Small intestine (tissue), 7 donors: ENCODE measurements around the gene FAM20C. TPM values are rescaled to one million over a fixed set of nuclear protein-coding genes. Genes with fewer than 3 reads are reported as not detected.
A peak's percentile ranks its signal among the peaks of the same experiment; 100 is the strongest.

Source experiments
- DNase-seq, 2 donors: peaks; one replicate each; pipeline versions ENCODE4 v3.0.0 to v3.0.0-alpha.2; 2013
- FAIRE-seq: peaks from 2 replicates; lab custom pipeline; 2012; peaks lifted over from hg19 to GRCh38; lab: Jason Lieb, UNC
- H3K27ac ChIP-seq, 3 donors: one replicate each; pipeline ENCODE4 v1.5.1; 2013; ENCODE audit warnings: low read length in 2 of 3, mild to moderate bottlenecking in 2 of 3, control low read depth in 1 of 3, inconsistent platforms in 1 of 3, low read depth in 1 of 3, moderate library complexity in 1 of 3
- H3K27me3 ChIP-seq, 3 donors: one replicate each; pipeline ENCODE4 v1.6.1; 2013; ENCODE audit warnings: low read length in 3 of 3, inconsistent platforms in 1 of 3; ENCODE audit not compliant: control insufficient read depth in 3 of 3, insufficient read depth in 3 of 3
- H3K36me3 ChIP-seq, 3 donors: one replicate each; pipeline ENCODE4 v1.6.1; 2013; ENCODE audit warnings: low read length in 3 of 3, inconsistent platforms in 1 of 3, low read depth in 1 of 3, mild to moderate bottlenecking in 1 of 3, moderate library complexity in 1 of 3; ENCODE audit not compliant: control insufficient read depth in 3 of 3, insufficient read depth in 2 of 3
- H3K4me1 ChIP-seq, 3 donors: one replicate each; pipeline ENCODE4 v1.6.1; 2013; ENCODE audit warnings: low read length in 2 of 3, inconsistent platforms in 1 of 3, low read depth in 1 of 3, mild to moderate bottlenecking in 1 of 3, moderate library complexity in 1 of 3; ENCODE audit not compliant: control insufficient read depth in 3 of 3, insufficient read depth in 2 of 3
- H3K4me3 ChIP-seq, 3 donors: one replicate each; pipeline ENCODE4 v1.5.1; 2013; ENCODE audit warnings: low read length in 3 of 3, control low read depth in 1 of 3, inconsistent platforms in 1 of 3, low read depth in 1 of 3, mild to moderate bottlenecking in 1 of 3, moderate library complexity in 1 of 3
- H3K9me3 ChIP-seq, 2 donors: one replicate each; pipeline ENCODE4 v1.6.1; 2013; ENCODE audit warnings: low read depth in 1 of 2, low read length in 1 of 2; ENCODE audit not compliant: control insufficient read depth in 2 of 2, insufficient read depth in 1 of 2
- WGBS, 3 donors: extraction: QIAGEN DNeasy Blood & Tissue Kit; methylation state at CpG; one replicate each; pipeline ENCODE4 v1.1.7; 2013; 5-methylcytosine and 5-hydroxymethylcytosine counted together
- polyA plus RNA-seq, 4 donors: library from polyadenylated mRNA; stranded (reverse) in 3 of 4; unstranded in 1 of 4; fragments of 200-250 nt in 3 of 4; fragments of 120-200 nt in 1 of 4; gene quantifications; one replicate each; pipeline versions ENCODE4 v1.2.1 to v1.2.3, GENCODE V29; 2013
- donor health status: healthy with polysubstance abuse.
- donor health status: control.
- donor health status: control.
- donor health status: Bipolar disorder and iron deficiency.
- donor health status: healthy.

The FAM20C gene
- polyA plus RNA-seq, 4 donors: 19.7 to 69.4 (median 32.1) TPM

DNA sequence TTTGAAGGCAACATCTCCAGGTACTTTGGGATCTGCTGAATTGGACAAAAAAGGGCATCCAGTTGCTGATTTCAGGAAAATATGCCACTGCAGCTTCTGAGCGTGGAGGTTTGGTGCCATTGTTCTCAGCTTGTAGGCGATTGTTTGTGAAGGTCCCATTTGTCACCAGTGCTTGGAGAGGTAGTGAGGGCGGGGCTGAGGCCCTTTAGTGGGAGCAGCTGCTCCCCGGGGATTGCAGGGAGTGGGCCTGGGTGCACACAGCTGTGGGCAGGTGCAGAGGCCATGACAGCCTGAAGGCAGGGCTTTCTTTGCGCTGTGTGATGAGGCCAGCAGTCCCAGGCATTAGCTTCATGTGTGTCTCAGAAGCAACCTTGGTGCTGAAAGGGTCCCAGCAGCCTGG is 3.9 kb downstream of the FAM20C start:
- H3K4me3 ChIP-seq: no peak overlapping the region
- peaks cover 0 to 38% (median 2%) of the 10 kb centered on the region in 3 donors for H3K4me1 ChIP-seq
- no peak for FAIRE-seq
- peak in 1 of 2 donors; percentile 28 for DNase-seq
- 47 to 73% (median 57%) methylated on average over 5 of the region's 5 CpGs for WGBS, 3 donors
- H3K27me3 ChIP-seq: no peaks in the 10 kb centered on the region
- no peaks in the 10 kb centered on the region for H3K9me3 ChIP-seq
- H3K36me3 ChIP-seq: peaks cover 6 to 76% (median 7%) of the 10 kb centered on the region in 3 donors
- H3K27ac ChIP-seq: no peak overlapping the region

GRCh38 chr7:196778-197321 is 4.5 kb downstream of the FAM20C start:
- 75 to 85% (median 77%) methylated on average over 10 to 13 of the region's 13 CpGs for WGBS, 3 donors
- no peaks in the 10 kb centered on the region for H3K27me3 ChIP-seq
- H3K27ac ChIP-seq: no peak overlapping the region
- peaks cover 6 to 81% (median 7%) of the 10 kb centered on the region in 3 donors for H3K36me3 ChIP-seq
- peaks cover 0 to 35% (median 2%) of the 10 kb centered on the region in 3 donors for H3K4me1 ChIP-seq
- H3K9me3 ChIP-seq: no peaks in the 10 kb centered on the region
- no peak overlapping the region for H3K4me3 ChIP-seq
- DNase-seq: no peak
- FAIRE-seq: no peak

GRCh38 chr7:197413-198335 is 5.3 kb downstream of the FAM20C start:
- DNase-seq (peak; percentile 19 to 35), FAIRE-seq (no peak)
- WGBS, 3 donors: 76 to 80% (median 79%) methylated on average over 21 to 22 of the region's 22 CpGs
- Histone ChIP-seq H3K27ac (no peak overlapping the region), H3K4me3 (no peak overlapping the region), H3K9me3 (no peaks in the 10 kb centered on the region), H3K36me3 (peaks cover 6 to 89% (median 7%) of the 10 kb centered on the region in 3 donors), H3K27me3 (no peaks in the 10 kb centered on the region), H3K4me1 (peaks cover 0 to 35% (median 2%) of the 10 kb centered on the region in 3 donors)

DNA sequence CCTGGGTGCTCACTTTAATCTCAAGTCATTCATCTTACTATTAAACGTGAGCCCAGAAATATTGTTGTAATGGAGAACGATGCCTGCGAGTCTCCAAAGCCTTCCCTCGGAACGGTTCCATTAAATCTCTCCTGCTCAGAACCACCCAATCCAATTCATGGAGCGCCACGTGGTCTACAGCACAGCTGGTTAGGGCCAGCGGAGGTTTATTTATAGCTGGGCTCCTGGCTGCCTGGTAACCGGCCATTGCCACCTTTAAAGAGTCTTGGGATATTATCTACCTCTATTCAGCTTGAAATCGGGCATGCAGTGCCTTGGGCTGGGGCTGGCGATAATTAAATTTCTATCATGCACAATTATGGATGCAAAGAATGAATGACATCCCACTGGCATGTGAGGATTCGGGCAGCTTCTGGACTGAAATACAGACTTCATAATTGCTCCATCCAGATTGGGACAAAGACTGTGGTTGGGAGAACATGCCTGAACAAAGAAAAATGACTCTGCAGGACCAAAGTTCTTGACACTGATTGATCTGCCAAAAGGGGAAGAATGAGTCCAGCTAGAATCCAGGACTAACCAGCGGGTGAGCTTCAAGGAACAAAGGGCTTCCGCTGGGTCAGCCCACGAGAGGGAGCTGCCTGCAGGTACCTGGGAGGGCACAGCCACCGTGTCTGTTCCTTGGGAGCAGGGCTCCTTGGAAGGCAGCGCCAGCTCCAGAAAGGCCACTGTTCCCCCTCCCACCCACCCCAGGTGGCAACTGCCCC is 7.3 kb downstream of the FAM20C start:
- Histone ChIP-seq H3K9me3 (no peaks in the 10 kb centered on the region), H3K27me3 (no peaks in the 10 kb centered on the region), H3K4me1 (peaks cover 0 to 33% (median 2%) of the 10 kb centered on the region in 3 donors), H3K36me3 (peaks cover 8 to 100% (median 16%) of the 10 kb centered on the region in 3 donors), H3K27ac (no peak overlapping the region), H3K4me3 (no peak overlapping the region)
- DNase-seq (no peak), FAIRE-seq (no peak)
- 84 to 86% (median 85%) methylated on average over 17 of the region's 17 CpGs for WGBS, 3 donors

DNA sequence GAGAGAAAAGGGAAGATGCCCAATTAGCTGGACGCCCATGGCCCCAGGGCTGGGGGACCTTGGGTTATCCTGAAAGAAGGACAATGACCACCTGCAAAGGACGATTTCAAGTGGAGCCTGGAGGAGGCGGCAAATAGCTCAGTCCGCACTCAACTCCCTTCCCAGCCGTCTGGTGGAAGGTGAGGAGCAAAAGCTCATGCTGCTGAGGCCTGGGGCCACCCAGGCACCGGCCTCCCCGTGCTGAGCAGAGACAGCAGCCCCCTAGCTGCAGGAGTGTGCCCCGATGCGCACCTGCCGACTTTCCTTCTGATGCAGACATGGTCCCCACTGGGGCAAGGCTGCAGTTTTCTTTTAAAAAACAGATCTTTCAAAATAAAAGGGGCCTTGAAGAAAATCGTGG is 7.9 kb downstream of the FAM20C start:
- Histone ChIP-seq H3K9me3 (peaks cover 0 to 5% of the 10 kb centered on the region in 2 donors), H3K27me3 (no peaks in the 10 kb centered on the region), H3K4me3 (no peak overlapping the region), H3K36me3 (peaks cover 8 to 100% (median 20%) of the 10 kb centered on the region in 3 donors), H3K27ac (no peak overlapping the region), H3K4me1 (peaks cover 0 to 27% (median 2%) of the 10 kb centered on the region in 3 donors)
- 90 to 96% (median 93%) methylated on average over 11 of the region's 11 CpGs for WGBS, 3 donors
- FAIRE-seq: no peak
- no peak for DNase-seq

- no peak for FAIRE-seq
- Histone ChIP-seq H3K9me3 (peaks cover 0 to 5% of the 10 kb centered on the region in 2 donors), H3K27ac (no peak overlapping the region), H3K4me1 (peaks cover 0 to 22% (median 2%) of the 10 kb centered on the region in 3 donors), H3K27me3 (no peaks in the 10 kb centered on the region), H3K36me3 (peaks cover 11 to 100% (median 17%) of the 10 kb centered on the region in 3 donors), H3K4me3 (no peak overlapping the region)
- WGBS, 3 donors: 81 to 88% (median 83%) methylated on average over 9 to 10 of the region's 10 CpGs
- DNase-seq: peak in 1 of 2 donors; percentile 8
Measured at GRCh38 chr7:200704-201103, 8.3 kb downstream of the FAM20C start.

DNA sequence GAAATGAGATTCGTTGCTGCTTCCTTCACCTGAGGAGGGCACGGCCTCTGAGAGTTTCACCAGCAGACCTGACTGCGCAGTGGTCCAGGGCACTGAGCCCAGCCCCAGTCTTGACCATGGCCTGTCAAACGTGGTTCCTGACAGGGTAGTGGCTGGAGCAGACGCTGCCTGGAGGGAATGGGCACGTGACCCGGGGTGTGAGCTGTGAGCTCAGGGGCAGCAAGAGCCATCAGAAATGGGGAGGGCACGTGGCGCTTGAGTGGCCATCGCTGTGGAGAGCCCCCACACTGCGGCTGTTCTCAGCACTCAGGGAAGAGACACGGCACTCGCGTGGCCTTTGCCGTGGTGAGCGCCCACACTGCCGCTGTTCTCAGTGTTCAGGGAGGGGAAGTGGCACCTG is 12.0 kb downstream of the FAM20C start:
- 95 to 97% (median 96%) methylated on average over 17 of the region's 17 CpGs for WGBS, 3 donors
- Histone ChIP-seq H3K4me3 (no peak overlapping the region), H3K27ac (no peak overlapping the region), H3K27me3 (no peaks in the 10 kb centered on the region), H3K4me1 (no peaks in the 10 kb centered on the region), H3K36me3 (peaks cover 5 to 94% (median 17%) of the 10 kb centered on the region in 3 donors), H3K9me3 (peaks cover 0 to 5% of the 10 kb centered on the region in 2 donors)
- no peak for FAIRE-seq
- DNase-seq: no peak
